ENCODE measurements around the gene MAGI1.

MAGI1 gene

GRCh38 chr3:65846936-65847335, 191.8 kb downstream of the MAGI1 start:
- TF ChIP-seq GATA2 (IDR thresholded peaks at IDR 0.05; ENCODE audit: low read depth, low read length) (no peak), GATA3 (IDR thresholded peaks at IDR 0.05; ENCODE audit: low read depth, low read length) (no peak)

- no peak for TF ChIP-seq GATA2 (IDR thresholded peaks at IDR 0.05; ENCODE audit: low read depth, low read length)
Observed at GRCh38 chr3:65844370-65844769, 194.3 kb downstream of the MAGI1 start.

GRCh38 chr3:65843732-65844131, 195.0 kb downstream of the MAGI1 start:
- TF ChIP-seq GATA3 (IDR thresholded peaks at IDR 0.05; ENCODE audit: low read depth, low read length), result no peak
- no peak for TF ChIP-seq GATA2 (IDR thresholded peaks at IDR 0.05; ENCODE audit: low read depth, low read length)

- TF ChIP-seq GATA2 (IDR thresholded peaks at IDR 0.05; ENCODE audit: low read depth, low read length), result no peak
- no peak for TF ChIP-seq GATA3 (IDR thresholded peaks at IDR 0.05; ENCODE audit: low read depth, low read length)
Observed at GRCh38 chr3:65837604-65838003, 201.1 kb downstream of the MAGI1 start.

GRCh38 chr3:65836047-65836446, 202.7 kb downstream of the MAGI1 start:
- TF ChIP-seq GATA2 (IDR thresholded peaks at IDR 0.05; ENCODE audit: low read depth, low read length), result no peak
- TF ChIP-seq GATA3 (IDR thresholded peaks at IDR 0.05; ENCODE audit: low read depth, low read length), result no peak

- TF ChIP-seq GATA2 (IDR thresholded peaks at IDR 0.05; ENCODE audit: low read depth, low read length), result no peak
- no peak for TF ChIP-seq GATA3 (IDR thresholded peaks at IDR 0.05; ENCODE audit: low read depth, low read length)
Observed at GRCh38 chr3:65833761-65834505, 204.8 kb downstream of the MAGI1 start.

- TF ChIP-seq GATA2 (IDR thresholded peaks at IDR 0.05; ENCODE audit: low read depth, low read length), result no peak
- TF ChIP-seq GATA3 (IDR thresholded peaks at IDR 0.05; ENCODE audit: low read depth, low read length), result no peak
Observed at GRCh38 chr3:65831733-65832425, 206.8 kb downstream of the MAGI1 start.

GRCh38 chr3:65830948-65831732, 207.6 kb downstream of the MAGI1 start:
- TF ChIP-seq GATA2 (IDR thresholded peaks at IDR 0.05; ENCODE audit: low read depth, low read length) (no peak), GATA3 (IDR thresholded peaks at IDR 0.05; ENCODE audit: low read depth, low read length) (no peak)

- TF ChIP-seq GATA3 (IDR thresholded peaks at IDR 0.05; ENCODE audit: low read depth, low read length), result no peak
- TF ChIP-seq GATA2 (IDR thresholded peaks at IDR 0.05; ENCODE audit: low read depth, low read length), result no peak
Observed at GRCh38 chr3:65829228-65829627, 209.5 kb downstream of the MAGI1 start.

GRCh38 chr3:65828706-65829105, 210.0 kb downstream of the MAGI1 start:
- TF ChIP-seq GATA3 (IDR thresholded peaks at IDR 0.05; ENCODE audit: low read depth, low read length) (no peak), GATA2 (IDR thresholded peaks at IDR 0.05; ENCODE audit: low read depth, low read length) (no peak)

- TF ChIP-seq GATA2 (IDR thresholded peaks at IDR 0.05; ENCODE audit: low read depth, low read length) (no peak), GATA3 (IDR thresholded peaks at IDR 0.05; ENCODE audit: low read depth, low read length) (no peak)
Observed at GRCh38 chr3:65827076-65827475, 211.6 kb downstream of the MAGI1 start.

- TF ChIP-seq GATA3 (IDR thresholded peaks at IDR 0.05; ENCODE audit: low read depth, low read length) (no peak), GATA2 (IDR thresholded peaks at IDR 0.05; ENCODE audit: low read depth, low read length) (no peak)
Observed at GRCh38 chr3:65824166-65824565, 214.6 kb downstream of the MAGI1 start.

GRCh38 chr3:65820600-65820999, 218.1 kb downstream of the MAGI1 start:
- TF ChIP-seq GATA3 (IDR thresholded peaks at IDR 0.05; ENCODE audit: low read depth, low read length) (no peak), GATA2 (IDR thresholded peaks at IDR 0.05; ENCODE audit: low read depth, low read length) (no peak)

- TF ChIP-seq GATA3 (IDR thresholded peaks at IDR 0.05; ENCODE audit: low read depth, low read length), result no peak
- no peak for TF ChIP-seq GATA2 (IDR thresholded peaks at IDR 0.05; ENCODE audit: low read depth, low read length)
Observed at GRCh38 chr3:65819896-65820295, 218.8 kb downstream of the MAGI1 start.

Measured in SH-SY5Y (cell line).